Measurements from ENCODE around the gene RETREG1.
A peak's percentile ranks its signal among the peaks of the same experiment; 100 is the strongest.
"Not testable (repeated sequence)": the region's sequence is repeated elsewhere in the genome, so short reads cannot be mapped to it uniquely, and the experiment has no call there.

RETREG1 gene

DNA sequence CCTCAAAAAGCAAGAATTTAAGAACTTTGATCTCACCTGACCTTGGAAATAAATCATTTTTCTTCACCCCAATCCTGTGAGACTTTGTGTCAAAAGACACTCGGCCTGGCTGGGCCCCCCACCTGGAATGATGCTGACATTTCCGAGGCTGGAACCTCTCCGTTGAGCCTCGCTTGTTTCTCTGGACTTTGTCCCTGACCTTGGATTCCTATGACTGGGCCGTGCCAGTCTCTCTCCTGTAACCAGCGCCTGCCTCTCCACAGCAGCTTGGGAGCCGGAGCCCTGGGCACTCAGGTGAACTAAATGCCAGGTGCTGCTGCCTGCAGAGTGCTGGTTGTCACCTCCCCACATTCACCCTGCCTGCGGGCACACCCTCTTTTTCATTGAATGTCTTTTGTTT, 62.7 kb downstream of the RETREG1 start:
- DNase-seq (ENCODE audit: low spot score), result no peak

DNA sequence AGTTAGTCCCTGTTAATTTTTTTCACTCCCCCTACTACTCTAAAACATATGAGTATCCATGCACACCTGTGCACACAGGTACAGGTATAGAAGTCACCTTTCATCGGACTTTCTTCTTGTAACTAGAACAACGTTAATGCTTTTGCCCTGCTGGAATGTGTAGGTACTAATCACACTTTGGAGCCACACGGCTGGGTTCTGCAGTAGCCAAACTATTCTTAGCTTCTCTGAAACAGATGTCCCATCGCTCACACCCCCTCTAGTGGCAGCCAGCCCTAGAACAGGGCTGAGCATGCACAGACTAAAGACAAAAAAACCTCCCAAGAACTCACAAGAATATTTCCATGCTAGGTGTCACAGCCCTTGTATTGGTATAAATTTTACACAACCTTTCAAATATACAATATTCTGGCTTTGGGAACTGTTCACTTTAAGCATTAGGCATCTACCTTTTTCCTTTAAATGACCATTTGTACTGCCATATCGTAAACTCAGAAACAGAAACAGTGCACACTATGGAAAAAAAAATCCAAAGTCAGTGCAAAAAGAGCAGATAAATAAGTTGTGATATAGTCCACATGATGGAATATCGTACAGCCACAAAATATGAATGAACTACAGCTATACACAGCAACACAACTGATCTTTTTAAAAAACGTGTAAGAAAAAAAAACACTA, 64.0 kb downstream of the RETREG1 start:
- DNase-seq (ENCODE audit: low spot score), result peak; percentile 79

DNA sequence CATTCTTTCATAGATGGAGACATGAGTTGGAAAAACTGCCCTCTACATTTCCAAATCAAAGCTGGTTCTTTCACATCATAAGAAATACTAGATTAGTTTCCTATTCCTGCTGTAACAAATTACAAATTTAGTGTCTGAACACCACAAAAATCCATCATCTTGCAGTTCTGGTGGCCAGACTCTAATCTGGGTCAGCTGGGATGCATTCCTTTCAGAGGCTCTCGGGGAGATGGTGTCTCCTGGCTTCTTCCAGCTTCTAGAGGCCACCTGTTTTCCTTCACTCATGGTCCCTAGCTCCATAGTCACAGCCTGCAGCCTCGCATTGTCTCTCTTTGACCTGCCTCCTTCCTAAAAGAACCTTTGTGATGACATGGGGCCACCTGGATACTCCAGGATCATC, 65.2 kb downstream of the RETREG1 start:
- DNase-seq (ENCODE audit: low spot score), result no peak

DNA sequence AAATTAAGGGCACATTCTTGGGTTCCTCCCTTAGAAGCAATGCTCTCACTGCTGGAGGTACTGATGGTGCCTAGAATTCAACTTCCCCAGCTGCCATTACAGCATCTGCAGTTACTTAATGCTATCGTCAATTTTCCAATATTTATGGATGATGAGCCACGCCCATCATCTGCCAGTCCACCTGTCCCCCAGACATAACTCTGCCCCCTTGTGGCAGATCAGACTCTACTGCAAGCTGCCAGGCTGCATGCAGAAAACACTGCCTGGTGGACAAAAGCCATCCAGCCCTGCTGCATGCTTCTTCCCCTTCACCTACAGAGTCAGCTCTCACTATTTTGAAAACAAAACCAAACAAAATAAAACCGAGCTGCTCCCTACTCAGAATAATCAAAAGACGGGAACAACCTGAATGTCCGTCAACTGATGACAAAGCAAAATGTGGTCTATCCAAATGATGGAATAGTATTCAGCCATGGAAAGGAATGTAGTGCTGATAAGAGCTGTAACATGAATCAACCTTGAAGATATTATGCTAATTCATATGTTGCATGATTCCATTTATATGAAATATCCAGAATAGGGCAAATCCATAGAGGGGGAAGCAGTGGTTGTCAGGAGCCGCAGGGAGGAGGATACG, 66.4 kb downstream of the RETREG1 start:
- DNase-seq (ENCODE audit: low spot score), result peak; percentile 67

DNA sequence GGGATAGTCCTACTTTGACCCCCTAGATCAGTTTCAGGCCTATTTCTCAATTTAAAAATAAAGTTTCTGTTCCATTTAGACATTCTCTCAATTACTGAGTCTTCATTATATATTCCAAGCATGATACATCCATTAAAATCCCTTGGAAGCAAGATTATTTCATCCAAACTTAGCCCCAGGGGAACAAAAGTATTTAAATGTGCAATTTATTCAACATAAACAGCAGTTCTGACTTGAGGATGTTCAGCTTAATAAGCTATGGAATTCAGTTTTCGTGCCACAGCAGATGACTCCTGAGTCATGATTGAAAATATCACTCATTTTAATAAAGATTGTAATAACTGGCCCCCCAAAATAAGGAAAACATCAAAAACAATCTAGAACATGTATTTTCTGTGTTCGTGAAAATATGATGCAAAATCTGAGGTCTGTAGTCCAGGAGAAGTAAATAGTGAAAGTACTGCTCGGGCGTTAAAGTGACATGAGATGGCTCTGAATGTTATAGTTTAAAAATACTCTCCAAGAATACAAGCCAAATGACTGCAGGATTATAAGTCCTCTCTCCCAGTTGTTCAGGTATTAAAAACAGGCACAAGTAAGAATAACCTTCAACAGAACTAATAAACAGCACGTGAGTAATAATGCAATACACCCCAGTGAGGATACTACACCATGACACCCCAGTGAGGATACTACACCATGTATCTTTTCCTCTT, 67.1 kb downstream of the RETREG1 start:
- DNase-seq (ENCODE audit: low spot score), result no peak

GRCh38 chr5:16548812-16549211, 68.0 kb downstream of the RETREG1 start:
- DNase-seq (ENCODE audit: low spot score), result no peak

- no peak for DNase-seq (ENCODE audit: low spot score)
Observed at GRCh38 chr5:16548115-16548514, 68.7 kb downstream of the RETREG1 start.

DNA sequence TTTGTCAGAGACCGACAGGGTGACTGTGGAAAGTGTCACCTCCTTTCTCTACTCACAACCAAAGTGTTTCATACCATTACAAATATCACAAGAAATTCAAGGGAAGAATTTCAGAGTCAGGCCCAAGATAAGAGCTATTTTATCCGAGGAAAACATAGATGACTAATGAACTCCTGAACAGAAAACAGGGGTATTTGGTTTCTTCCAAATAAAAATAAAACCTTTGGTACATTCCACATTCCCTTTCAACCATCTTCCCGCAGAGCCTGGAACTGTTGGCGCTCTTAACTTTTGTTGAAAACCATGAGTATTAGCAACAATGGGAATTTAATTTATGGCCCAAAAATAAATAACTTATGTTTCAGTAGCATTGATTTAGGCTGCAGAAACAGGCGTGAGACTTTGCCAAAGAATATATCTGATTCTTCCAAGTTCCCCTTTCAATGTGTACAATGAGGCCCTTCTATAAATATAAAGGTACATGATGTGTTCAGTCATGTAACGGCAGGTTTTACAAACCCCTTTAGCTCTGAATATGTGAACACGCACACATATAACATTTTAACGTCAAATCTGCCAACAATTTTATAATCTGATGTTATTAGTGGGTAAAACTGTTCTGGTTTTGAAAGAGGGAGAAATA, 69.5 kb downstream of the RETREG1 start:
- DNase-seq (ENCODE audit: low spot score), result no peak

DNA sequence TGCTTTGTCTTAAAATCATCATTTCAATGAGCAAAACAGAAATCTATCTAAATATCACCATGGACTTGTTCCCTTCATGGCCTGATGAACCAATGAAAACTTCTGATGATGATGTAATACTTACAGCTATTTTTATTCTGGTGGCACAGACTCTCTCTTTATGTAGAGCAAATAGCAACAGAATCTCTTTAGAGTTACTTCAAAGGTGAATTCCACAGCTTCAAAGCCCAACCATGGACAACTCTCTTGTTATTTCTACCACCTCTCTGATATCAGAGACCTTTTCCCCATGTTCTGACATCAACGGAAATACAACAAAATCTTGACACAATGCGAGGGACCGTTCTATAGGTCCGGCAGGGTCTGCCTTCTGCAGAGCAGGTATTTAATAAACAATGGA, 70.1 kb downstream of the RETREG1 start:
- DNase-seq (ENCODE audit: low spot score), result no peak

DNA sequence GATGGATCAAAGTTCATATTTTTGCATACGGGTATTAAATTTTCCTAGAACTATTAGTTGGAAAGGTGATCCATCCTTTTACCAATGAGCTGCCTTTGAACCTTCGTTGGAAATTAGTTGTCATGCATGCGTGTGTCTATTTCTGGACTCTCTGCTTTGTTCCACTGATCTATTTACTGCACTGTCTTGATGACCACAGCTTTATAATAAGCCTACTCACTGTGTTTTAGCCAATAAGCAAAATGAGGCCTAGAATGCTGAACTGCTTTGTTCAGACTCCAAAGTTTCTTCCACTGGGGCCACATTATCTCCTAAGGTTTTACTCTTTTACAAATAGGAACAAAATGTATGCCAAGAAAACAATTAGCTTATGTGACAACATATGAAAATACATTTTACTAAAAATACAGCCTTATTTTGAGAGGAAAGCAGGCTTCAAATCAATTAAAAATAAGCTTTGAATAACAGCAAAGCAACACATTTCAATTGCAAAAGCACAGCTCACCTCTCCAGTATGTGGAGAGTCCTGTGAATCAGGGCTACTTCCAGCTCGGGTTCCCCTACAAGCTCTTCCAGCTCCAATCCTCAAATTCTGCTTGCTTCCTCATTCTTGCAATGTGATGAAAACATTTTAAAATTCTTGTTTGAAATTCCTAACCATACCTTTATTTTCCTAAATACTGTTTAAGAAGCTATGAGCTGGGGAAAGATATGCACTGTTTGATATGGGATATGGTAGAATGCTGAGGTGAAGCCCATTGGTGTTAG, 72.0 kb downstream of the RETREG1 start:
- no peak for DNase-seq (ENCODE audit: low spot score)

GRCh38 chr5:16543206-16543605, 73.6 kb downstream of the RETREG1 start:
- not testable (repeated sequence) for DNase-seq (ENCODE audit: low spot score)

GRCh38 chr5:16542236-16542635, 74.6 kb downstream of the RETREG1 start:
- DNase-seq (ENCODE audit: low spot score), result no peak

- not testable (repeated sequence) for DNase-seq (ENCODE audit: low spot score)
Observed at GRCh38 chr5:16541592-16541991, 75.2 kb downstream of the RETREG1 start.

- peak; percentile 89 for DNase-seq (ENCODE audit: low spot score)
Observed at GRCh38 chr5:16540421-16540820, 76.4 kb downstream of the RETREG1 start.

- DNase-seq (ENCODE audit: low spot score), result peak; percentile 94
Observed at GRCh38 chr5:16539169-16539666, 77.6 kb downstream of the RETREG1 start.

DNA sequence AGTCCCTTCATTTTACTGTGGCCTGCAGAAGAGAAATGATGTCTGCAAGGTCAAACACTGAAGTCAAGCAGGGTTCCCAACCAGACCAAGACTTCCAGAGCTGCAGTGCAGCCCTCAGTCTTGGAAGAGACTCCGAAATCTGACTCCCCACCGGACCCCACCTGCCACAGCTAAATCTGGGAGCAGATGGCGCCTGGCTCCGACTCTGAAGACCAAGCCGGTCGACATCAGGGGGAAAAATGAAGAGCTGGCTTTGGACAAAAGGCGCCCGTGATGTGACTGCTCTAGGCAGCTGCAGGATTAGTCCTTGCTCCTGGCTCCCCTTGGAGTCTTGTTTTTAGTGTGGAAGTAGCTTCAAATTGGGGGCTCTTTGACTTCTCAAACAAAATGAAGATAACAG, 78.8 kb downstream of the RETREG1 start:
- no peak for DNase-seq (ENCODE audit: low spot score)

DNA sequence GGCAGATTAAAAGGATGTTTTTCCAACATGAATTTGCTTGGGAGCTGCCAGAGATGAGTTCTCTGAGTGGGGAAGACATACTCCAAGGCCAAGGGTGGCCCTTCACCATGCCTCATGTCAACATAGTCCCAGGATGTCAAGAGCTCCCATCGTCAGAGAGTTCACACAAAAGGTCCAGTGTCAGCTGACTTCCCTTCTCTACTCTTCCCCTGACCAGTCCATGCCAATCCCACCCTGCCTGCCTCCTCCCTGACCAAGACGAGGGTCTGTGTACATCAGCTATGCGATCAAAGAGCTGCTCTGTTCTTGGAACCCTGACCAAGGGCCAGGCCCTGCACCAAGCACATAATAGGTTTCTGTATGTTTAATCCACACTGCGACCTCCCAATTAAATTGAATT, 80.0 kb downstream of the RETREG1 start:
- no peak for DNase-seq (ENCODE audit: low spot score)

GRCh38 chr5:16536246-16536645, 80.6 kb downstream of the RETREG1 start:
- DNase-seq (ENCODE audit: low spot score), result no peak

DNA sequence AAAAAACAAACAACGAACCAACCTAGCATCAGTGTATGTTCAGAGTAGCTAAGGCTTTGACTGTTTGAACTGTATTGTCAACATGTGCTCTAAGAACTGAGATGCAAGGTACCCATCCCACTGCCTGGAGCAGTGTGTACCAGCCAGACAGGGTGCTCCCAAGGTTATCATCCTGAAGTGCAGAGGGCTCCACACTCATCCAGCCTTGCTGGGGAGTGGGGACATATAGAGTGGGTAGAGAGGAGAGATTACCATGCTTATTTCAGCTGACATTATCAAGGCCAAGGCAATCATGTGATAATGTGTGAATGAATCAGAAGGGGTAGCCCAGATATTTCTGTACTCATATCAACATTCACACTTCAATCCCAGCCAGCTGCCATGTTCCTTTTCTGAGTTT, 82.5 kb downstream of the RETREG1 start:
- no peak for DNase-seq (ENCODE audit: low spot score)

DNA sequence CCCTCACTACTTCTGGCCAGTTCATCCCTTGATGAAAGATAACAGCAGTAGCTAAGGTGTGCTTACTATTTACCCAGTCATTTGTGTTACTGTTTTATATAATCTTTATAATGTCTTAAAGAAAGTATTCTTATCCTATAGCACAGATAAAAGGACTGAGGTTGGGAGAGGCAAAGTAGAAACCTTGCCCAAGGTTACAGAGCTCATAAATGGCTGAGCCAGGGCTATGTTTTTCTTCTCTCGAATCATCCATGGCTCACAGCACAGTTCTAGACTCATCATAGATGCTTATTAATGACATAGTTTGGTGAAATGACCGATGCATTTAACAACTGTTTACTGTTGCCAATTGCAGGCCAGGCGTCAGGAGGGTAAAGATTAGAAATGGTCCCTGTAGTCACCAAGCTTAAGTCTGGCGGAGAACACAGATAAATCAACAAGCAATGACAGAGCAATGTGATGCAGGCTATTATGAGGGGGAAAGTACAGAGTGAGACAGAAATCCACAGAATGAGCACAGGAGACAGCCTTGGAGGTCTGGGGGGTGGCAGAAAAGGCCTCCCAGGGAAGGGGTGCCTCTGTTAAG, 85.6 kb downstream of the RETREG1 start:
- DNase-seq (ENCODE audit: low spot score), result no peak

DNA sequence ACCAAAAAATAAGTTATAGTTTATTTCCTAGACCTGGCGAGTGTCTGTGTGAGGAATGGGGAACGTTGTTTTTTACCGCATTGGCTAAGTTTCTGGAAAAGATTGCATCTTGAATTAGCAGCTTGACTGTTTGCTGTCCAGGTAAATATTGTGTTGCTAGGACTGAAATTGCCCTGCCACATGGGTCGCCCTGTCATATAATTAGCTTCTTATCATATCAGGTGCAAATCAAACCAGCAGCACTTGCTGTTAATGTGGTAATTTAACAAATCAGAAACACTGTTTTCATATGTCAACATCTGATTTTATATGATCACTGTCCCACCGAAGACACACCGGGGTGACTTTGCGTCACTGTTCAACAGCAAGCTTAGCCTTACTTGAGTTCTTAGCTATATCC, 87.5 kb downstream of the RETREG1 start:
- no peak for DNase-seq (ENCODE audit: low spot score)

All from AG08395 (cell line).